Measurements from ENCODE around the gene REC8. TPM values are rescaled to one million over a fixed set of nuclear protein-coding genes. Genes with fewer than 3 reads are reported as not detected.

Gene REC8
- total and polyA plus RNA-seq, 10 of the 15 experiments (the other 5 are each of a cell fraction or from before 2014, with no cell fraction given), result 4.2 to 76.9 (median 29.1) TPM

GRCh38 chr14:24216345-24216699 lies 44.4 kb downstream of the REC8 start:
- H3K4me1 ChIP-seq (ENCODE audit: control insufficient read depth, insufficient read depth, low read length), result peaks cover 15% of the 10 kb centered on the region
- ATAC-seq (no peak), DNase-seq (ENCODE audit: low read depth, low spot score) (no peak), FAIRE-seq (no peak)
- SMC1A ChIA-PET (ENCODE audit: uncharacterized antibody, unreplicated experiment), result interaction anchor here (0.8 to 2.6 kb wide), 9 partner anchors 19 to 136 kb away, joined by 3 to 17 read pairs (median 5); partner anchors contain the start of genes CIDEB, IRF9 and TINF2
- H3K4me3 ChIP-seq, result no peak overlapping the region
- POLR2A ChIA-PET, result interaction anchor here (0.9 to 3.6 kb wide), 10 partner anchors 12 to 83 kb away, joined by 3 to 18 read pairs (median 6); partner anchors contain the start of genes DHRS1, IRF9, NOP9 and PSME2
- TF ChIP-seq CREB1 (IDR thresholded peaks at IDR 0.05; ENCODE audit: low read depth) (no peak), SIX5 (IDR thresholded peaks at IDR 0.05; ENCODE audit: low read depth, low read length, severe bottlenecking) (no peak), IKZF2 (IDR thresholded peaks at IDR 0.05) (no peak), YY1 (IDR thresholded peaks at IDR 0.05; ENCODE audit: low read depth, low read length) (no peak), RBBP5 (conservative IDR thresholded peaks at IDR 0.05) (no peak), POLR2AphosphoS5 (IDR thresholded peaks at IDR 0.05; ENCODE audit: low read length) (no peak), PAX5 (IDR thresholded peaks at IDR 0.05; ENCODE audit: borderline replicate concordance, low read depth, low read length) (no peak), ATF7 (IDR thresholded peaks at IDR 0.05; ENCODE audit: low read depth) (no peak), KLF5 (IDR thresholded peaks at IDR 0.05; ENCODE audit: partially characterized antibody) (no peak), CBX3 (IDR thresholded peaks at IDR 0.05; ENCODE audit: borderline replicate concordance, low read depth) (no peak), KDM1A (IDR thresholded peaks at IDR 0.05; ENCODE audit: borderline replicate concordance) (no peak), USF2 (IDR thresholded peaks at IDR 0.05; ENCODE audit: borderline replicate concordance, low read depth, low read length) (no peak), NR2C1 (IDR thresholded peaks at IDR 0.05) (no peak), EED (IDR thresholded peaks at IDR 0.05; ENCODE audit: low read depth) (no peak), FOXM1 (IDR thresholded peaks at IDR 0.05; ENCODE audit: low read depth, low read length) (no peak)
- TF ChIP-seq, protein P1, sequence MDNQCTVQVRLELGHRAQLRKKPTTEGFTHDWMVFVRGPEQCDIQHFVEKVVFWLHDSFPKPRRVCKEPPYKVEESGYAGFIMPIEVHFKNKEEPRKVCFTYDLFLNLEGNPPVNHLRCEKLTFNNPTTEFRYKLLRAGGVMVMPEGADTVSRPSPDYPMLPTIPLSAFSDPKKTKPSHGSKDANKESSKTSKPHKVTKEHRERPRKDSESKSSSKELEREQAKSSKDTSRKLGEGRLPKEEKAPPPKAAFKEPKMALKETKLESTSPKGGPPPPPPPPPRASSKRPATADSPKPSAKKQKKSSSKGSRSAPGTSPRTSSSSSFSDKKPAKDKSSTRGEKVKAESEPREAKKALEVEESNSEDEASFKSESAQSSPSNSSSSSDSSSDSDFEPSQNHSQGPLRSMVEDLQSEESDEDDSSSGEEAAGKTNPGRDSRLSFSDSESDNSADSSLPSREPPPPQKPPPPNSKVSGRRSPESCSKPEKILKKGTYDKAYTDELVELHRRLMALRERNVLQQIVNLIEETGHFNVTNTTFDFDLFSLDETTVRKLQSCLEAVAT (IDR thresholded peaks at IDR 0.05), result no peak
- TF ChIP-seq, protein P2, sequence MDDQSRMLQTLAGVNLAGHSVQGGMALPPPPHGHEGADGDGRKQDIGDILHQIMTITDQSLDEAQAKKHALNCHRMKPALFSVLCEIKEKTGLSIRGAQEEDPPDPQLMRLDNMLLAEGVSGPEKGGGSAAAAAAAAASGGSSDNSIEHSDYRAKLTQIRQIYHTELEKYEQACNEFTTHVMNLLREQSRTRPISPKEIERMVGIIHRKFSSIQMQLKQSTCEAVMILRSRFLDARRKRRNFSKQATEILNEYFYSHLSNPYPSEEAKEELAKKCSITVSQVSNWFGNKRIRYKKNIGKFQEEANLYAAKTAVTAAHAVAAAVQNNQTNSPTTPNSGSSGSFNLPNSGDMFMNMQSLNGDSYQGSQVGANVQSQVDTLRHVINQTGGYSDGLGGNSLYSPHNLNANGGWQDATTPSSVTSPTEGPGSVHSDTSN (IDR thresholded peaks at IDR 0.05; ENCODE audit: insufficient replicate concordance, low read depth, low read length), result no peak
- H3K9me3 ChIP-seq (replicated peaks; ENCODE audit: control insufficient read depth, insufficient read depth, low read length), result no peaks in the 10 kb centered on the region
- WGBS (ENCODE audit: insufficient coverage, insufficient replicate concordance, low lambda C conversion rate, missing lambda C conversion rate), result 61% methylated on average over 2 of the region's 2 CpGs
- H3K36me3 ChIP-seq (ENCODE audit: control insufficient read depth in 2 of 2, insufficient read depth in 2 of 2, low read length in 1 of 2), result peaks cover 2 to 15% of the 10 kb centered on the region in 2 experiments
- no peaks in the 10 kb centered on the region for H4K20me1 ChIP-seq (ENCODE audit: control insufficient read depth, insufficient read depth)
- H2AFZ ChIP-seq (ENCODE audit: control insufficient read depth, low read depth, low read length), result no peak overlapping the region
- no peak overlapping the region for H3K27ac ChIP-seq (ENCODE audit: control insufficient read depth, insufficient read depth)
- no TSS peak for BruUV-seq (replicated peaks)
- intact Hi-C loops (cut with micrococcal nuclease; ENCODE audit: unreplicated experiment) (loop anchor here (1.0 to 10.0 kb wide), 4 partner anchors 26 to 202 kb away; partner anchors contain the start of genes RABGGTA and TINF2), in situ Hi-C loops (cut with MboI) (no loop called here)
- peak overlapping the region; percentile 75 for H3K4me2 ChIP-seq (ENCODE audit: control insufficient read depth, insufficient read depth)
- no peaks in the 10 kb centered on the region for H3K27me3 ChIP-seq (replicated peaks in 1 of 2; ENCODE audit: control insufficient read depth in 2 of 2, insufficient read depth in 2 of 2, low read length in 1 of 2)
- CTCF ChIA-PET, result interaction anchor here (0.7 to 6.3 kb wide), 20 partner anchors 8 to 108 kb away, joined by 3 to 54 read pairs (median 5); partner anchors contain the start of genes CIDEB, DCAF11, DHRS1 and IRF9
- H3K79me2 ChIP-seq (ENCODE audit: control insufficient read depth, insufficient read depth, low read length), result peaks cover 20% of the 10 kb centered on the region
- peak overlapping the region; percentile 85; the same call in 1 of the 2 replicates for H3K9ac ChIP-seq (ENCODE audit: control insufficient read depth, insufficient read depth, low read length)
- RAD21 ChIA-PET (ENCODE audit: unreplicated experiment), result interaction anchor here (0.7 to 3.6 kb wide), 14 partner anchors 12 to 150 kb away, joined by 3 to 23 read pairs (median 6); partner anchors contain the start of genes CIDEB, DHRS1, EMC9 and NOP9
